Transverse colon (tissue), 4 donors: ENCODE measurements around the gene CMTM1. TPM values are rescaled to one million over a fixed set of nuclear protein-coding genes. Genes with fewer than 3 reads are reported as not detected.

Experiments used
- DNase-seq: peaks from one replicate; pipeline ENCODE4 v3.0.0-alpha.2; 2019
- H3K27ac ChIP-seq, 4 donors: fragments of 200-600 bp; sonication (generic); 2 replicates each; pipeline ENCODE4 v1.5.1; 2016 to 2018; ENCODE audit warnings: inconsistent platforms in 4 of 4
- H3K27me3 ChIP-seq: fragments of 200-600 bp; sonication (generic); 2 replicates; pipeline ENCODE4 v1.5.1; 2017; ENCODE audit warnings: inconsistent platforms
- H3K36me3 ChIP-seq, 4 donors: fragments of 200-600 bp; sonication (generic); 2 replicates each; pipeline ENCODE4 v1.5.1; 2017 to 2019; ENCODE audit warnings: inconsistent platforms in 4 of 4
- H3K4me1 ChIP-seq, 4 donors: fragments of 200-600 bp; sonication (generic); 2 replicates each; pipeline ENCODE4 v1.5.1; 2017 to 2020; ENCODE audit warnings: inconsistent platforms in 4 of 4
- H3K4me3 ChIP-seq, 4 donors: fragments of 200-600 bp; sonication (generic); 1 replicate in 1 of 4; 2 replicates in 3 of 4; pipeline versions ENCODE4 v1.5.1 to v1.6.1; 2017 to 2019; ENCODE audit warnings: inconsistent platforms in 4 of 4
- H3K9me3 ChIP-seq, 2 donors: fragments of 200-600 bp; sonication (generic); 2 replicates each; pipeline ENCODE4 v1.5.1; 2017 to 2019; ENCODE audit warnings: inconsistent platforms in 2 of 2
- EP300 ChIP-seq: sonication (generic); formaldehyde crosslinking; IDR thresholded peaks from one replicate; pipeline ENCODE4 v1.6.1; 2017; ENCODE audit warnings: antibody characterized with exemption, low read depth
- POLR2A ChIP-seq: fragments of 450-650 bp; IDR thresholded peaks from one replicate; pipeline ENCODE4 v1.6.1; 2016; ENCODE audit warnings: antibody characterized with exemption, mild to moderate bottlenecking, moderate library complexity
- POLR2AphosphoS5 ChIP-seq, 3 donors: sonication (generic); formaldehyde crosslinking; IDR thresholded peaks; one replicate each; pipeline ENCODE4 v1.6.1; 2016; ENCODE audit warnings: antibody characterized with exemption in 3 of 3
- WGBS, 2 donors: methylation state at CpG; one replicate each; pipeline ENCODE4 v1.1.5; 2018; ENCODE audit warnings: low coverage in 1 of 2; 5-methylcytosine and 5-hydroxymethylcytosine counted together
- in situ Hi-C, 4 donors: fragments of 200-750 bp; cut with MboI; loops; one replicate each; pipeline versions ENCODE4 v1.15.0 to v1.15.1; 2017; ENCODE audit warnings: low sequenced_read_pairs in 3 of 4, low pct_ligation_motif_present in 1 of 4, low pct_unique_long_range_greater_than_20kb in 1 of 4
- intact Hi-C: fragments of 100-400 bp; cut with DNase I; formaldehyde crosslinking; loops from one replicate; pipeline ENCODE4 v1.15.1; 2023; ENCODE audit warnings: low total_unique reads
- total RNA-seq, 4 donors: library from RNA; depleted of rRNA; stranded (reverse); fragments of >200 nt; gene quantifications; one replicate each; pipeline ENCODE4 v1.1.0, GENCODE V29; 2016
- TF ChIP-seq, protein P1 (sequence below), 5 experiments: fragments of 200-600 bp in 3 of 5; fragments of 450-650 bp in 2 of 5; sonication (generic) in 3 of 5; IDR thresholded peaks; 1 replicate in 2 of 5; 2 replicates in 3 of 5; pipeline ENCODE4 v1.5.1; 2016 to 2017; ENCODE audit warnings: antibody characterized with exemption in 5 of 5, inconsistent platforms in 3 of 5, mild to moderate bottlenecking in 2 of 5, moderate library complexity in 1 of 5

The CMTM1 gene
- total RNA-seq, 4 donors from 2014 or later, result 2.0 to 34.2 (median 4.0) TPM; not detected in 1

DNA sequence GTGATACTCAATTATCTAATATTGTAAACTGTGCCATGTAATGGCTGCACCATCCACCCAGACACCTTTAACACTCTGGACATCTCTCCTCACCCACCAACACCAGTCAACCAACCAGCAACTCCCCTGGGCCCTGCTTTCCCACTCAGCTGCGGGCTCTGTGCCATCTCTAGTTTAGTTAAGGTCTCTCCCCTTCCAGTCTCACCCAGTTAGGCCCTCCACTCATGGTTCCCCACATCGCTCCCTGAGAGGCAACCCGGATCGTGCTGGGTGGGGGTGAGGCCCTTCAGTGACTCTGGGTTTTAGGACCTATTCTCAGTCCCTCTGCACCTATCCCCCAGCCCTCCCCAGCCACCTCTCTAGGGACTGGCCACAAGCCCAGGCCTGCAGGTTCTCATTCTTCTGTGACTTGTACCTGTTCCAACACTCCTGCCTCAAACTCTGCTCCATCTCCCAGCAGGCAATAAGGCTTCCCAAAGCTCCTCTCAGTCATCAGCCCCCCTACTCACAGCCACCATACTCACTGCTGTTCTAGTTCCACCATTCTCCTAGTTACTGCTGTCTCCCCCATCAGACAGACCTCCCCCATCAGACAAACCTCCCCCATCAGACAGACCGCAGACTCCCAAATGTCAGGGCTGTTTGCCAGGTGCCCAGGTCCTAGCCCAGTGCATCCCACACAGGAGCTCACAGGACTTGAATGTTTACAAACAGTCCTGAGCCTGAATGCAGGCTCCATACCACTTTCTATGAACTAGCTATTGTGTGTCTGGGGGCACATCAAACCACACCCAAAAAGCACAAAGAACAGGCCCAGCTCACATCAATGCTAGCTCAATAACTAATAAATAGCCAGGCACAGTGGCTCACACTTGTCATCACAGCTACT is 18.9 kb upstream of the CMTM1 start:
- no peaks in the 10 kb centered on the region for H3K9me3 ChIP-seq
- intact Hi-C loops, result no loop called here
- DNase-seq, result no peak
- H3K27me3 ChIP-seq, result no peaks in the 10 kb centered on the region
- TF ChIP-seq POLR2A, result no peak
- TF ChIP-seq, protein P1, sequence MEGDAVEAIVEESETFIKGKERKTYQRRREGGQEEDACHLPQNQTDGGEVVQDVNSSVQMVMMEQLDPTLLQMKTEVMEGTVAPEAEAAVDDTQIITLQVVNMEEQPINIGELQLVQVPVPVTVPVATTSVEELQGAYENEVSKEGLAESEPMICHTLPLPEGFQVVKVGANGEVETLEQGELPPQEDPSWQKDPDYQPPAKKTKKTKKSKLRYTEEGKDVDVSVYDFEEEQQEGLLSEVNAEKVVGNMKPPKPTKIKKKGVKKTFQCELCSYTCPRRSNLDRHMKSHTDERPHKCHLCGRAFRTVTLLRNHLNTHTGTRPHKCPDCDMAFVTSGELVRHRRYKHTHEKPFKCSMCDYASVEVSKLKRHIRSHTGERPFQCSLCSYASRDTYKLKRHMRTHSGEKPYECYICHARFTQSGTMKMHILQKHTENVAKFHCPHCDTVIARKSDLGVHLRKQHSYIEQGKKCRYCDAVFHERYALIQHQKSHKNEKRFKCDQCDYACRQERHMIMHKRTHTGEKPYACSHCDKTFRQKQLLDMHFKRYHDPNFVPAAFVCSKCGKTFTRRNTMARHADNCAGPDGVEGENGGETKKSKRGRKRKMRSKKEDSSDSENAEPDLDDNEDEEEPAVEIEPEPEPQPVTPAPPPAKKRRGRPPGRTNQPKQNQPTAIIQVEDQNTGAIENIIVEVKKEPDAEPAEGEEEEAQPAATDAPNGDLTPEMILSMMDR (IDR thresholded peaks at IDR 0.05), result no peak
- TF ChIP-seq EP300, result no peak
- no peak for TF ChIP-seq POLR2AphosphoS5 (IDR thresholded peaks at IDR 0.05)
- H3K36me3 ChIP-seq, result peaks cover 0 to 7% (median 0%) of the 10 kb centered on the region in 4 donors
- no peak overlapping the region for H3K4me3 ChIP-seq
- in situ Hi-C loops, result no loop called here
- peaks cover 5 to 33% (median 24%) of the 10 kb centered on the region in 4 donors for H3K4me1 ChIP-seq
- no peak overlapping the region for H3K27ac ChIP-seq
- WGBS, 2 donors, result 93% methylated on average over 5 of the region's 5 CpGs; no CpG with 5 or more reads in 1 of the 2 donors

DNA sequence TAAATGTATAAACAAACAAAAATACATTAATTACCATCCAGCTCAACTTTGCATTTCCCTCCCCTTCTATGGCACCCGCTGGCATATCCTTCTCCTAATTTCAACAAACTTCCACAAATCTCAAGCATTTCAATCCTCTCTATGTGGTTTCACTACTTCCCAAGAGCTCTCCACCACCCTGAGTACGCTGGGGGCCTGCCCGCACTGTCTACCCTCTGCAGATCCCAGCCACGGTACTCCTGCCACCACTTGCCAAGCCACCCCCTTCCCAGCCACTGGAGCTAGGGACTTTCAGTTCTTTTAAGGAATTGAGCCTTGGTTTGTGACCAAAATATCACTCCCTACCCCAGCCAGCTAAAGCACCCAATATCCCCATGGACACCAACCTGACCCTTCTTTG is 18.2 kb upstream of the CMTM1 start:
- peaks cover 0 to 7% (median 0%) of the 10 kb centered on the region in 4 donors for H3K36me3 ChIP-seq
- 89 to 94% methylated on average over 3 to 4 of the region's 4 CpGs for WGBS, 2 donors
- TF ChIP-seq POLR2AphosphoS5 (IDR thresholded peaks at IDR 0.05), result no peak
- TF ChIP-seq, protein P1 (IDR thresholded peaks at IDR 0.05), result no peak
- TF ChIP-seq POLR2A, result no peak
- no peak for TF ChIP-seq EP300
- H3K4me1 ChIP-seq, result peaks cover 5 to 36% (median 25%) of the 10 kb centered on the region in 4 donors
- in situ Hi-C loops, result no loop called here
- no peaks in the 10 kb centered on the region for H3K9me3 ChIP-seq
- H3K4me3 ChIP-seq, result no peak overlapping the region
- no peaks in the 10 kb centered on the region for H3K27me3 ChIP-seq
- peak overlapping the region; percentile 92 to 98 (median 94) for H3K27ac ChIP-seq
- DNase-seq, result no peak
- intact Hi-C loops, result no loop called here

- in situ Hi-C loops (no loop called here), intact Hi-C loops (no loop called here)
- H3K9me3 ChIP-seq, result no peaks in the 10 kb centered on the region
- peak overlapping the region; percentile 69 to 99 (median 78) for H3K4me3 ChIP-seq
- no peak for DNase-seq
- peak overlapping the region; percentile 92 to 98 (median 94) for H3K27ac ChIP-seq
- H3K36me3 ChIP-seq, result no peaks in the 10 kb centered on the region
- TF ChIP-seq POLR2A (no peak), EP300 (no peak), POLR2AphosphoS5 (IDR thresholded peaks at IDR 0.05) (no peak)
- TF ChIP-seq, protein P1 (IDR thresholded peaks at IDR 0.05), result no peak
- H3K4me1 ChIP-seq, result peaks cover 5 to 44% (median 33%) of the 10 kb centered on the region in 4 donors
- WGBS, 2 donors, result 40 to 70% methylated on average over 9 of the region's 9 CpGs
- no peaks in the 10 kb centered on the region for H3K27me3 ChIP-seq
Observed at GRCh38 chr16:66548868-66549267, 17.4 kb upstream of the CMTM1 start.

- in situ Hi-C loops (no loop called here), intact Hi-C loops (no loop called here)
- H3K4me1 ChIP-seq, result peaks cover 5 to 46% (median 37%) of the 10 kb centered on the region in 4 donors
- H3K27me3 ChIP-seq, result no peaks in the 10 kb centered on the region
- WGBS, 2 donors, result 7% methylated on average over 43 of the region's 80 CpGs; no CpG with 5 or more reads in 1 of the 2 donors
- H3K4me3 ChIP-seq, result peak within 1 kb of the TSS; percentile 69 to 99 (median 78)
- H3K9me3 ChIP-seq, result no peaks in the 10 kb centered on the region
- H3K36me3 ChIP-seq, result no peaks in the 10 kb centered on the region
- TF ChIP-seq, protein P1 (IDR thresholded peaks at IDR 0.05), result peak in 3 of 5 experiments; percentile 17 to 35 (median 25)
- TF ChIP-seq EP300 (no peak), POLR2A (peak; percentile 75), POLR2AphosphoS5 (IDR thresholded peaks at IDR 0.05) (peak in 2 of 3 donors; percentile 48 to 50)
- peak within 1 kb of the TSS; percentile 92 to 98 (median 94) for H3K27ac ChIP-seq
- DNase-seq, result peak; percentile 71
Observed at GRCh38 chr16:66549284-66550131, 16.7 kb upstream of the CMTM1 start, which contains the start of gene TK2. Gene TK2, minus strand, starts transcription at chr16:66550122. Its CDS starts 61 bp downstream, at chr16:66550061.
